NCI-H2107 treated with DMSO at 0.1 percent for 48 hours (cell line): Measurements from ENCODE around the gene ALKBH3.

Source experiments
- DNase-seq: peaks from one replicate; lab custom pipeline; 2025; ENCODE audit not compliant: unreplicated experiment; lab: John Stamatoyannopoulos, UW

The ALKBH3 gene

DNA sequence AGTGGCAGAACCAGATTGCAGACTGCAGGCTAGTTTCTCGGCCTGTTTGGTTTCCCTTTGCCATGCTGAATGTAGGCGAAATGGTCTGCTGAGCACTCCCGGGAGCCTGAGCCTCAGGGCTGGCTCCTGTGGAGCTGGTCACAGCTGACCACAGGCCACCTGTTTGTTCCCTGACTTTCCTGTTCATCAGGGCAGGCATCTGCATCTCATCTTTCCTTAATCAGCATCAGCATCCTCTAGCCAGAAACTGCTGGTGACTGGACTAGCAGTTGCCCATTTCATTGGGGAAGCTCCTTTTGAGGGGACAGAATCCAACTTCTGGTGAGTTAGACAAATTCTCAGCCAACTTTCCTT is 41.6 kb downstream of the ALKBH3 start:
- no peak for DNase-seq

DNA sequence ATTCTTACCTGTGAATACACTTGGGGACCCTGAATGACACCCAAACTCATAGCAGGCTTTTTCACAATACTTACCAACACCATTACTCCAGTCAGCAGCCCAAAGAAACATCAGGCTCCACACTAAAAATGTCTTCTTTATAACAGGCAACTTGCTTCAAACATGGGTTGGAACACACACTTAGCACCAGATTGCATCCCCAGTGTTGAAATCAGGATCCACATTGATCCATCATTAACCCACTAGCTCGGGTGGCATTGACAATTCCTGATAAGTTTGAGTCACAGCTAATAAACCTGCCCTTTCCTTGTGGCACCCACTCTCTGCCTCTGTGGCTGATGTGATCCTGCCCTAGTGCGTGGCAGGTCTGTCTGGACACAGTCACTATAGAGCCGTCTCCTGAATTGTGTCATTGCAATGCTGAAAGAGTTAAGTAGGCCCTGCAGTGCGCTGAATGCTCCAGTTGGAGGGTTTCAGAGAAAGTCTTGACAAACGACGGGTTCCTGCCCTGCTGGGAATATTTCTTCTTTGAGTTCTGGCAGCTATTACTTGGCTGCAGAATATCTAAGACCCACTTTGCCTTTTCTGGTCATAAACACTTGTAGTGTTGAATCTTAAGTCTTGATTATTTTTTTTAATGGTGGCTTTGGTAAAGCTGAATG is 42.2 kb downstream of the ALKBH3 start:
- DNase-seq = no peak

GRCh38 chr11:43923406-43924111 is 42.9 kb downstream of the ALKBH3 start:
- no peak for DNase-seq

GRCh38 chr11:43924112-43924855 is 43.7 kb downstream of the ALKBH3 start:
- DNase-seq = no peak

GRCh38 chr11:43925063-43925931 is 44.7 kb downstream of the ALKBH3 start:
- no peak for DNase-seq

DNA sequence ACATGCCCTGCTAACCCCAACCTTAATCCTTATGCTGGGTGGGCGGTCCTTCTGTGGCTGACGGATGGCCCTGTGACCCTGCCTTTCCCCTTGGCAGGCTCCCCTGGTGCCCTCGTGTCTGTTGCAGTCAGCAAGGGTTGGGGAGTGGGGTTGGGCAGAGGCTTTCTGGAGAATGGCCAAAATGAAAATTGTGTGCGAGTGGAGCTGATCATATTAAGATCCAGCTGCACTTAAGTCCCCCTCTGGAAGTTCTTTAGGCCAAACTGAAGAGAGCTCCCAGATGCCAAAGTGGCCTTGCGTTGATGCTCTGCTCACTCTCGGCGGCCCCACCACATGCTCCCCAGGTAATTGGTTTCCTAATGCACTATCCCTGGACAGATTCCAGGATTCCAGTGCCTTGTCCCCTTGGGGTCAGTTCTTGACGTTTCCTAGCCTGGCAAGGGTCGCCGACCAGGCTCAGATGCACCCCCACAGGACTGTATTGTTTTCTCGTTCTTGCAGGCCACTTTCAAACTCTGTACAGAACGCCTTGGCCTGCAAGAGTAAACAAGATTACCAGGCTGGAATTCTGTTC is 45.4 kb downstream of the ALKBH3 start:
- DNase-seq = no peak

GRCh38 chr11:43927070-43927469 is 46.4 kb downstream of the ALKBH3 start:
- DNase-seq = no peak

GRCh38 chr11:43927925-43928707 is 47.5 kb downstream of the ALKBH3 start:
- no peak for DNase-seq

GRCh38 chr11:43928721-43929120 is 48.1 kb downstream of the ALKBH3 start:
- no peak for DNase-seq

GRCh38 chr11:43930868-43931716 is 50.5 kb downstream of the ALKBH3 start:
- no peak for DNase-seq

GRCh38 chr11:43931717-43932039 is 51.0 kb downstream of the ALKBH3 start:
- no peak for DNase-seq

DNA sequence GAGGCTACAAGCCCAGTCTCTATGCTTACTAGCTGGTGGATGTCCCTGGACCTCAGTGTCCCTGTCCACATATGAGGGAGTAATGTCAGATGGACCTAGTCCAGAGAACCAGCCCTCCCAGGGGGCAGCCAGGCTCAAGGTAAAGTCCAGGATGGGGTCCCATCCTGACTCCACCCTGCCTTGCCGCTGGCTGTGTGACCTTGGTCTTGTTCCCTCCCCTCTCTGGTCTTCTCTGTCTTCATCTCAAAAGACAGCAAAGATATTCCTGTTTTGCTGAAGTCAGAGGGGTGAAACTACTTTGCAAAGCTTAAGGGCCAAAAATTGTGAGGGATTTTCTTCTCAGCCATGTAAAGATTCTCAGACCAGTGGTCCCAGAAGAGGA is 52.6 kb downstream of the ALKBH3 start:
- DNase-seq = no peak

DNA sequence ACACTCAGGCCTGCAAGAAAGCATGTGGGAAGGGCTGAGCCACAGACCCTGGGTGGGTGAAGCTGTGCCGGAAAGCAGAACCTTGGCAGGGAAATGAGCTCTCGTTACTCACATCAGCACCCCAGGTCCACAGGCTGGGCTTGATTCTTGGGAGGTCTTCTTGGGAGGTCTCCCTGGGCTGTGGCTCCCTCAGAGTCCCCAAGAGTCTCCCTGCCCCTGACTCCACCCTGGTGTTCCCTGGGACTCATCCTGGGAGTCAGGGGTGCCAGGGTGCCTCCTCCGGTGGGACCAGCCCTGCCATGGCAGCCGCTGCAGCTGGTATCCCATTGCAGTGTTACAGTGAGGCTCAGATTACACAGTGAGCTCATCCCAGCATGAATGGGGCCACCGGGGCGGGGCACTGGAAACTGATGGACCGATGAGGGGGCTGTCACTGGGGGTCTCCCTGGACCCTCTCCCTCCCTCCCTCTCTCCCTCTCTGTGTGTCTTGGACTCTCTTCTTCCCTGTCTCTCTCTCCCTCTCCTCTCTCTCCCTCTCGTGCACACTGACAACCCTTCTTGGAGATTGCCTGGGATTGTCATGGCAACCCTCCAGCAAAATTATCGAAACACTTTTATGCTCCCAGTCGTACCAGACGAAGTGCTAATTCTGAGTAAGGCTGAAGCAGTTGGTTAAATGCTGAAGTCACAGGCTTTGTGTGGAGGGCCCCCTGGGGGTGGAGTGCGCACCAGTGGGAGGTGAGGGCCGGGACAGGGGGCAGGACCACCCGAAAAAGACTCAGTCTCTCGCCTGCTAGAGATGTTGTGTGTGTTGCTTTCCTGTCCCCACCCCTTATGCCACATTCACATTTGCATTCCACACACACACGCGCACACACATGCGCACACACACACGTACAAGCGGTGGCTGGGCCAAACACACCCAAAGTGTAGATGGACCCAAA is 53.2 kb downstream of the ALKBH3 start:
- DNase-seq = no peak

DNA sequence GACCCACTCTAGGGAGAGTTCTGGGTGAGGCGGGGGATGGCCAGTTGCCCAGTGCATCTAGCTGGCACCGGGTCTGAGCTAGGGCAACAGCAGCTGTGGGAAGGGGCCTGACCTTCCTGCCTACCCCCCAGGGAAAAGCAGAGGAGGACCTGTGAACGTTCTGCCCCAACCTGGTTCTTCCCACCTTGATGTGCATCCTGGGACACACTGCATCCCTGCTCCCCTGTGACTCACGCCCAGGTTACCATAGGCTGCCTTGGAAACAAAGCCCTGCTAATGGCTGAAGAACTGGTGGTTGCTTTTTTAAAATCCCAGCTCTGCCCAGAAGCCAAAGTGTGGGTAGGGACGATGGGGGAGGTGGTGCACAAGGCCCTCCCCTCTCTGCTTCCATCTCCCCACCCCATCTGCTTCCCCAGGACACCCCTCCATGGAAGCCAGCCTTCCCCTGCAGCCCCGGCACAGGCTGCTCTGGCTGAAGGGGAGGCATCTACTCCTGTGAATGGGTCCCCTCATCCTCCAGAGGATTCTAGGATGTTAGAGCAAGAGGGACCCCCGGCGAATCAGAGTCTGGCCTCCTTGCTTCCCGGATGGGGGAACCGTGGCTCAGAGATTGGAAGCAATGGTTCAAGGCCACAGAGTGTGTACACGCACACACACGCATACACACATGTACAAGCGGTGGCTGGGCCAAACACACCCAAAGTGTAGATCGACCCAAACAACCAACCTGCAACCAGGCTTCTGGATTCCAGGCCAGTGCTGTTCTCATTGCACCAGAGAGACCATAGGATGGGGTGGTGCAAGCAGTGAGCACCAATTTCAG is 54.2 kb downstream of the ALKBH3 start:
- no peak for DNase-seq

DNA sequence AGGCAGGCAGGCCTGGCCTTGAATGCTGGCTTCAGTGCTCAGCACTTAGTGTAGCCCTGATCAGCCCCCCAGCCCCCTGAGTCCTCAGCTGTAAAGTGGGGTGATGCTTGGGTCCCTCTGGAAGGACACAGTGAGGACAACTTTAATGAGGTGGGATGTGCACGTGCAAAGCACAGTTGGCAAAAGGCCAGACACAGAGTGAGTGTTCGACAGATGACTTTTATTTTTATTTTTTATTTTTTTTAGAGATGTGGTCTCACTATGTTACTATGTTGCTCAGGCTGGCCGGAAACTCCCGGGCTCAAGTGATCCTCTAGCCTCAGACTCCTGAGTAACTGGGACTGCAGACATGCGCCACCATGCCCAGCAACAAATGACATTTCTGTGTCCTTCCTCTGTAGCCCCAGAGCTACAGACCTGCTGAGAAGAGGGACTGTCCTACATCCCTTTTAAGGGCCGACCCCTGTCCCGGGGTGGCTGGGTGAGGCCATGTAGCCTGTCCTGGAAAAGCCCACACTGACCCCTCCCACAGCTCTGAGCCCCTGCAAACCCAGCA is 54.9 kb downstream of the ALKBH3 start:
- no peak for DNase-seq

DNA sequence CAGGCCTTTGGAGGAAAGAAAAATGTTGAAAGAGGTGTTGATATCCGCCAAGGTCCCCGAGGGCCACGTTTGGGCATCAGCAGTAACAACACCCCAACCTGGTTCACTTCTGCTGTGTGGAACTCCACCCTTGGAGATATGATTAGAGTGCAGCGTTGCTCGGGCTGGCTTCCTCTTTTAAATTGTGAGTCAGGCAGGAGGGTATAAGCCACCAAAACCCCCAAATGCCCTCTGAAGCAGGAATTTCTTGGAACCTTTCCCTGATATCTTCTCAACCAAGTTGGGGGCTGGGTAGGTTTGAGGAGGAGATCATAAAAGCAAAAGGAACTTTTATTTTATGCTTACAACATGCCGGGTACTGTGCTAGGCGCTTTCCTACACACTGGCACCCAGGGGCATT is 55.4 kb downstream of the ALKBH3 start:
- DNase-seq = no peak
